GM10248 (cell line): ENCODE results near the gene RET.

Source experiments
- CTCF ChIA-PET: fragments of 300-600 bp; sonication (Branson Sonifier 250); formaldehyde crosslinking; extraction: SDS; loops from one replicate; lab custom pipeline; 2021; ENCODE audit warnings: antibody characterized with exemption; lab: Yijun Ruan, JAX
- POLR2A ChIA-PET: fragments of 350-650 bp; sonication (Branson Sonifier 250); formaldehyde crosslinking; extraction: SDS; loops from one replicate; lab custom pipeline; 2020; ENCODE audit warnings: antibody characterized with exemption; lab: Yijun Ruan, JAX
- DNase-seq: peaks from one replicate; pipeline ENCODE4 v3.0.0; 2012; ENCODE audit errors: extremely low spot score
- CTCF ChIP-seq: IDR thresholded peaks from 2 replicates; pipeline ENCODE4 v1.5.1; 2012; ENCODE audit warnings: mild to moderate bottlenecking, low read depth; ENCODE audit errors: extremely low read depth, missing control alignments, control extremely low read depth

RET gene

GRCh38 chr10:43122096-43122495 is 45.2 kb downstream of the RET start:
- POLR2A ChIA-PET: interaction anchor here (0.6 kb wide), 1 partner anchor 16 kb away, joined by 3 read pairs; the partner anchor contains the start of gene CSGALNACT2
- TF ChIP-seq CTCF: no peak
- DNase-seq: no peak
- CTCF ChIA-PET: interaction anchor here (1.2 to 2.5 kb wide), 4 partner anchors 11 to 339 kb away, joined by 3 to 10 read pairs (median 3); no protein-coding TSS in a partner anchor

GRCh38 chr10:43122826-43123225 is 46.0 kb downstream of the RET start:
- CTCF ChIA-PET: interaction anchor here (1.3 to 2.5 kb wide), 2 partner anchors 79 to 225 kb away, joined by 3 to 10 read pairs; no protein-coding TSS in a partner anchor
- POLR2A ChIA-PET: no interaction called here

GRCh38 chr10:43123361-43124093 is 46.7 kb downstream of the RET start:
- ChIA-PET CTCF (interaction anchor here (1.3 to 2.5 kb wide), 2 partner anchors 78 to 224 kb away, joined by 3 to 10 read pairs; no protein-coding TSS in a partner anchor), POLR2A (no interaction called here)
- no peak for DNase-seq
- TF ChIP-seq CTCF: no peak

More at GRCh38 chr10:43122826-43123225, 46.0 kb downstream of the RET start:
- no peak for TF ChIP-seq CTCF
- no peak for DNase-seq

GRCh38 chr10:43124094-43124521 is 47.2 kb downstream of the RET start:
- no peak for DNase-seq
- ChIA-PET CTCF (interaction anchor here (1.3 kb wide), 1 partner anchor 77 kb away, joined by 3 read pairs; no protein-coding TSS in a partner anchor), POLR2A (no interaction called here)
- TF ChIP-seq CTCF: no peak

GRCh38 chr10:43124574-43125273 is 47.9 kb downstream of the RET start:
- POLR2A ChIA-PET: no interaction called here

More at GRCh38 chr10:43124574-43125273, 47.9 kb downstream of the RET start:
- DNase-seq: no peak
- no peak for TF ChIP-seq CTCF
- CTCF ChIA-PET: no interaction called here
